HG02798 (cell line): ENCODE data around the gene MCAM.

Source experiments
- ATAC-seq: cut with Tn5 transposase; IDR thresholded peaks from one replicate; pipeline ENCODE4 v1.9.1; 2021; ENCODE audit warnings: mild to moderate bottlenecking; ENCODE audit not compliant: unreplicated experiment, poor library complexity

Gene MCAM, protein sequence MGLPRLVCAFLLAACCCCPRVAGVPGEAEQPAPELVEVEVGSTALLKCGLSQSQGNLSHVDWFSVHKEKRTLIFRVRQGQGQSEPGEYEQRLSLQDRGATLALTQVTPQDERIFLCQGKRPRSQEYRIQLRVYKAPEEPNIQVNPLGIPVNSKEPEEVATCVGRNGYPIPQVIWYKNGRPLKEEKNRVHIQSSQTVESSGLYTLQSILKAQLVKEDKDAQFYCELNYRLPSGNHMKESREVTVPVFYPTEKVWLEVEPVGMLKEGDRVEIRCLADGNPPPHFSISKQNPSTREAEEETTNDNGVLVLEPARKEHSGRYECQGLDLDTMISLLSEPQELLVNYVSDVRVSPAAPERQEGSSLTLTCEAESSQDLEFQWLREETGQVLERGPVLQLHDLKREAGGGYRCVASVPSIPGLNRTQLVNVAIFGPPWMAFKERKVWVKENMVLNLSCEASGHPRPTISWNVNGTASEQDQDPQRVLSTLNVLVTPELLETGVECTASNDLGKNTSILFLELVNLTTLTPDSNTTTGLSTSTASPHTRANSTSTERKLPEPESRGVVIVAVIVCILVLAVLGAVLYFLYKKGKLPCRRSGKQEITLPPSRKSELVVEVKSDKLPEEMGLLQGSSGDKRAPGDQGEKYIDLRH

GRCh38 chr11:119316729-119317591, at the start of gene MCAM:
Gene MCAM, minus strand, starts transcription at chr11:119317130. Its CDS starts 29 bp downstream, at chr11:119317101.
- ATAC-seq = no peak

GRCh38 chr11:119365071-119365591, 48.2 kb upstream of the MCAM start:
- ATAC-seq = no peak

DNA sequence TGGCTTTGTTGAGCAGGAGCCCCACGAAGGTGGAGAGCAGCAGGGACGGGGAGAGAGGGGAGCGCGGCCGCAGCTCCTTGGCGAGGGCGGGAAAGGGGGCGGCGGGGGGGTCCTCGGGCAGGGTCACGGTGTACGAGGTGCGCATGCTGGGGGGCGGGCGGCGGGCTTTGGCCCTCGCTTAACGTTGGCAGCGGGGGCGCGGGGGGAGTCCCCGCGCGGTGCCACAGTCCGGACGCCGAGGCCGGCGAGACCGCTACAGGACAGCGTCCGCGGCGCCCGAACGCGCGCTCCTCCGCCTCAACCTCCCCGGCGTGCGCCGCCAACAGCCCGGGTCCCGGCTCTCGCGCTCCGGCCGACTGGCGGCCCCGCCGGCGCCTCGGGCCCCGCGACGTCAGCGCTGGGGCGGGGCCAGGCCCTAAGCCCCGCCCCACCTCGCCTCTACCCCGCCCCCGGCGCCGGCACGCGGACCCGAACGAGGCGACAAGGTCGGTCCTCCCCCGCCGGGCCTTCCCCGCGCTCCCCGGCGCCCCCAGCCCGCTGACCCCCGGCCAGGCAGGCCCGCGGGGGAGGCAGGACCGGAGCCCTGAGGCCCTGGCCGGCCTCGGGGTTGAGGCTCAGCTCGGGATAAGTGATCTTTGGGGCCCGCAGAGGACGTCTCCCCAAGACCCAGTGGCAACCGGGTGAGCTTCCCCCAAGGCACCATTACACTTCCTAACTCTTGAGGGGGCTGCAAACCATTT, 47.1 kb upstream of the MCAM start:
- ATAC-seq = peak; percentile 52

DNA sequence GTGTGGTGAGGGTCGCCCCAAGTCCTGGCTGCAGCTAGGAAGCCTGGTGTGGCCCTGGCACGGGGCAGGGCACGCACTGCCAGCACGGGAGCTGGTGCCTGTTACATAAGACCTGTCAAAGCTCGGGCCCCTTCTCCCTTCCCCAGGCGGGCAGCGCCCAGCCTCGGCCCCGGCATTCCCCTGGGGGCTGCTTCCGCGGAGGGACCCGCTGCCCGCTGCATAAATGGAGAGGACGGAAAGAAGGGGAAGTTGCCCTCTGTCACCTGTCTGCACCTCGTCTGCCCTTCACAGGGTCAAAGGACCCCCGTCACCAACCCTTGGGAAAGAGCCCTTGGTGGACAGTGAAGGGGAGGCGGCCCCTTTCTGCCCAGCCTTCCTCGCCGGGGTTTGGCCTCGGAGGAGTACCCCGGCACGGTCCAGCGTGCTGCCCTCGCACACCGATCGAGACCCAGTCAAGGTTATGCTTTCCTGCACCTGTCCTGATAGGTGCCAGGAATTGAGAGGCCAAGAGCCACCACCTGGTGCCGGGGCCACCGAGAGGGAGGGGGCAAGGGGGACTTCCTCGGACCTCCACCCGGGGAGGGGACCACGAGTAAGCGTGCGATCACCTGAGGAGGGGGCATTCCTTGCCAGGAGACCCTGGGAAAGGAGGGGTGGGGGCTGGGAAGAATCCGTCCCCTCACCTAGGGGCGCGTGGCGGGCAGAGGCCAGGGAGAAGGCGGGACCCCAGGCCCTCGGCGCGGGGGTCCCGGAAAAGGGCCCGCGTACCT, 46.3 kb upstream of the MCAM start:
- no peak for ATAC-seq

DNA sequence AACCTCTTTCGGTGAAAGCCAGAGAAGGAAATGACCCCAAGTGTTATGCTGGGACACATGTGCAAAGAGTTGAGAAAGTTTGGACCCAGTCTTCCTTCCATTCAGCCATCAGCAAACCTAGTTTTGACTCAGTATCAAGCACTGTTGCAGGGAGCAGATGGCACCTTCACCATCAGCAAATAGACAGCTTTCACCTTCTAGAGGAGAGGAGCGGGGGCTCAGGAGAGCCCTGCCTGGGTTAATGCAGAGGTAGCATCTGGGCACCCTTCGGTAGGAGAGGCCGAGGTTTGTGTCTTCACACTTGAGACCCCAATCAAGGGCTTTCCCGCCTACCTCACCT, 45.8 kb upstream of the MCAM start:
- no peak for ATAC-seq

- no peak for ATAC-seq
Measured at GRCh38 chr11:119361941-119362725, 45.2 kb upstream of the MCAM start.

GRCh38 chr11:119361056-119361787, 44.3 kb upstream of the MCAM start:
- ATAC-seq = no peak

GRCh38 chr11:119359365-119360214, 42.7 kb upstream of the MCAM start:
- no peak for ATAC-seq

- ATAC-seq = no peak
Measured at GRCh38 chr11:119357074-119357473, 40.1 kb upstream of the MCAM start.

- peak; percentile 79 for ATAC-seq
Measured at GRCh38 chr11:119356349-119357031, 39.6 kb upstream of the MCAM start.

DNA sequence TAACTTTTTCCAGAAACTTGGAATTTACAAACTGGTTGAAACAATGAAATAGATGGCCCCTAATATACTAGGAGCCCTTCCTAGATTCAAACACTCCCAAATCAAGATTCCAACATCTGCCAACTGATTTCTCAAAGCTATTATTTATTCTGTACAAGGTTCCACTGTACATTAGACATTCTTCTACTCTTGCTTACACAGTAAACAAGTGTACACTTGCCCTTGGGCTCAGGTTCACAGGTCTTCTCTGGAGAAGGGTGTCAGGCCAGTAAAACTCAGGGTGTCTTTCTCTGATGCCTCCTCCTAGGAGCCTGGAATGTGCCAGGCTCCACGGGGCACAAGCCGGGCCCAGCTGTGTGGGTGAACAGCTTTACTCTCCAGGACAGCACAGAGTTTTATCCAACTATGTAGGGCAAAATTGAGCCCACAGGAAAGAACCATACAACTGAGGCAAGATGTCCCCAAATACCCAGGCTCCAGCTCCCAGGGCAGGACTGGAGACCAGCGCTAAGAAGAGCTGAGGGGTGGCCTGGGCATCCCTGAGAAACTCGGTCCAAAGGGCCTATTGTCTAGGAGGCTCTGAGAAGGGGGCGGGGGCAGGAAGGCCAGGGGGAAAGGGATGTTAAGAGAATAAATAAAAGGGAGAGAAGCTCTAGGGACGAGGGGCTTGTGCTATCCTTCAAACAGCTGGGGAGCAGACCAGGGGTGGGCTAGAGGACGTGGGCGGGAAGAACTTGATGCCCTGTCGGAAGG, 38.3 kb upstream of the MCAM start:
- no peak for ATAC-seq

DNA sequence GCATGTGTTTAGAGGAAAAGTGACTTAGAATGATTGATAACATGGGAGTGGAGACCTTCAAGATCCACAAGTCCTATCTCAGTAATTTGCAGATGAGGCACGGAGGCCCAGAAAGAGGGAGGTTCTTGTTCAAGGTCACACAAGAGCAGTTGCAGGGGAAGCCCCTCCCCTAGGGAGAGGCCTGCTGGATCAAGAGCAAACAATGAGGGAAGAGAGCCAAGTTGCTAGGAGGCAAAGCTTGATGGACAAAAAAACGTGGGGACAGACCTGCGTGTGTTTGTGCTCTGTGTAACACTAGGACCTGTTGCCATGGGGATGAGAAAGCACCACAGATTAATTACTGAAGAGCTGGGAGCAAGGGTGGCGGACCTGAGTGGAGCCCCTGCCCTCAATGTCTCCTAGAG, 35.9 kb upstream of the MCAM start:
- no peak for ATAC-seq

DNA sequence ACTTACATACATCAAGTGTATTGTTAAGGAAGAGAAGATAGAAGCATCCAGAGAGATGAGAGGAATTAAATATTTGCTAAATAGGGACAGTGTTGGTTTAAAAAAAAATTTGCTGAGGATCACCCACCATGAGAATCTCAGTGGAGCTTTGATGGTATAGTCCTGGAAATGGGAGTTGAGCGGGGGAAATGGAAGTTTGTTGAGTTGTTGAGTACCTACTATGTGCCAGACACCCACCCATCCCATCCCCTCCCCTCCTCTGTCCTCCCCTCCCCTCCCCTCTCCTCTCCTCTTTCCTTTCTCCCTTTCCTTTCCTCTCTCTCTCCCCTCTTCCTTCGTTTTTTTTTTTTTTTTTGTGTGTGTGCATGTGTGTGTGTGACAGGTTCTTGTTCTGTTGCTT, 34.3 kb upstream of the MCAM start:
- ATAC-seq = no peak

GRCh38 chr11:119350302-119350701, 33.4 kb upstream of the MCAM start:
- no peak for ATAC-seq

DNA sequence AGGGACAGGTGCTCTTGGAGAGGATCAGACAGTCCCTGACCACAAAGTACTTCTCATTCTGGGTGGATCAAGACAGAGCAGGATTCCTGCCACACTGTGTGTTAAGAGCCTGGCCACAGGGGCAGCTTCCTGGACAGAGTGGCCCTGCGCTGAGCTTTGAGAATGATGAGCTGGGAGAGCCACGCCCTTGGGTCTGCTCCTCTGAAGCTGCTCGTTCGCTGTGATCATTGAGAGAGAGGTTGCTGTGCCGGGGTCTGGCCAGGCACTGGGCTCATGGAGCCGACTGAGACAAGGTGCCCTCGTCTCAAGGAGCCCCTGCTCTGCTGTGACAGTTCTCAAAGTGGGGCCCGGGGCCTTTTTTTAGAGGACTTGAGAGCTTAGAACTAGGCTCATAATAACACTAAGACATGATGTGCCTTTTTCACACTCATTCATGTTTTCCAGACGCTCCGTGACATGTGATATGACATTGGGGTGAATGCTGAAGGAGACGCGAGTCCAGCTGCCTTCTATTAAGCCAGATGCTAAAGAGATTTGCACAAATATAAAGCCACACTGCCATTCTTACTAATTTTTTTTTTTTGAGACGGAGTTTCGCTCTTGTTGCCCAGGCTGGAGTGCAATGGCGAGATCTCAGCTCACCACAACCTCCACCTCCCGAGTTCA, 31.1 kb upstream of the MCAM start:
- no peak for ATAC-seq
